DMS53 (cell line): ENCODE data around the gene NCAM1.

Source experiments
- DNase-seq: peaks from one replicate; lab custom pipeline; 2025; lab: John Stamatoyannopoulos, UW

Gene NCAM1

DNA sequence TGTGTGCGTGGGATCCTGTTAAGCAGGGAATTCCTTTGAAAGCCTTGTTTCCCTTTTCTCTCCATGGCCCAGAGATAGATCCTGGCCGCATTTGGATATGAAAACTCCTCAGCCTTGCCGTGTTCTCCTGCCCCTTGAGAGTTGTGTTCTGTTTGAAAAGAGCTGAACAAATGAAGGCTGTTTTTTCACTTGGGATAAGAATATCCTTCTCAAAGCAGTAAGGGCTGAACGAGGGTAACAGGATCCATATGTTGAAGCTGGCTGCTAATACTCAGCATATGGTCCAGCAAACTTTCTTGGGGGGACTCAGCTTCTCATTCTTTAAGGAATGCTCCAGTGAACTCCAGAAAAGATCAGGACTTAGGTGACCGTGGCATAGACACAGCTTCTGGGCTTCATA, 238.6 kb downstream of the NCAM1 start:
- no peak for DNase-seq

DNA sequence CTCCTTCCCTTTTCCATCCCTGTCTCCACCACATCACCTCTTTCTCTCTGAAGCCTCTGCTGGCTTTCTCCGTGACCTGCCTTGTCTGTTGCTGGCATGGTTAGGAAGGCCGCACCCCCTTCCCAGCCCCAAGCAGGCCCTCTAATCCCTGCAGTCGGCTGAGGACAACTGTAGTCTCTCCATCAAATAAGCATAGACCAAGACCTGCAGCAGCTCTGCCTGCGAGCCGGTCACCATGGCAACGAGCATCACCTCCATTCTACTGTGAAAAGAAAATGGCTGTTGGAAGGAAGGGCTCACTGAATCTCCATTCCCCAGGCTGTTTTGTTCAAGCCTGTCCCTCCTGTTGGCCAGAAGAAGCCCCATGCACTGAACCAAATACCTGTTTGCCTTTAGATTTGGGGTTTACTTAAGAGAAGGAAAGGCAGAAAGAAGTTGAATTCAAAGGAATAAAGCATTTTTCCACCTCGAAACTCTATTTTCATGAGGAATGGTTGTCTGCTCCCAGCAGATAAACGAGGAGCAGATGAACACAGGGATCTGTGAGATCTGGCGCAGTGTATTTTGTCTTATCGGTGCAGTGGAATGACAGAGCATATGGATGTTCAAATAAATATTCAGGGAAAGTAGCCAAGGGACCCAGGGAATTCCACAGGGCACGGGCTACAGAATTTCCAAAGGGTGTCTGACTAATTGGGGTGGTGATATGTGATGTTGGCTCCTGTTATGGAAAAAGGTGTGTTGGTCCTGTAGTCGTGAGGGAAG, 240.0 kb downstream of the NCAM1 start:
- peak; percentile 23 for DNase-seq

DNA sequence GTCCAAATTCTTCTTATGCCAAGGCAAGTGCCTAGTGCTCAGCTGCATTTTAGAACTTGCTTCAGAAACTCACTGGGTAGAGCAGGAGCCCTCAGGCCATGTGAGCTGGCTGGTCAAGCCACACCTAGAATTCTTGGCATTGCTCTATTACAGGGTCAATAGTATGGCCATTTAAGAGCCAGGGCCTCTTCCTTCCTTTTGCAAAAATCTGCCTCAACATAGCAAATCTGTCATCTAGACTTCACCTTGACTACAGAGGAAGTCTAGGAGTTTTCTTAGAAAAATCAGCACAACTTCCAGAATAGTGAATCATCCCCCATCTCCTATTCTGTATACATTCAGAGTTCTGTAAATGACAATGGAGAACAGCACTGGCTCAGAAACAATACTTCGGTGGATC, 241.2 kb downstream of the NCAM1 start:
- DNase-seq: no peak

DNA sequence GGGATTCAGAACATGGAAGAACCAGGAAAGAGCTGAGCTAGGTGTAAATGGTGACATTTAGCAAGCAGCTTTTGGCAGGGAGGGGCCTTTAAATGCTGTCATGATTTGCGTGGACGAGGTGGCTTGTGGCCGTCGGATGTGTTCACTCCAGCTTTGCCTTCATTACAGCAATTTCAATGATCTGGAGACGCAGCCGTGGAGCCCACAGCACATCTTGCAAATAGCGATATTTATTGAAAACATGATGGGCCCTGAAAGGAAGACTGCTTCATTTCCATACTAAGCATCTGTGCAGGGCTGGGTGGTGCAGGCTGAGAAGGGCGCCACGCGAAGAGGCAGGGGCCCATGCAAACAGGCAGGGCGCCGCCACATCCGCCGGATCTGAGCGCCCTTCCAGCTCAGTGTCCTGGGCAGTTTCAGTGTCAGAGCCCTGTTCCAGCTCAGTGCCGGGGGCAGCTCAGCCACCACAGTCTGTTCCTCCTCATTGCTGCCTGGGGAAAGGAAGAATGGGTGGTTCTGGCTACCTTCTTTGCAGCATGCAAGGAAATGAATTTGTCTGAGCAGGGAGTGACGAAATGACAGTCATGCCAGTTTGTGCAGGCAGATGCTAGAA, 242.0 kb downstream of the NCAM1 start:
- no peak for DNase-seq

DNA sequence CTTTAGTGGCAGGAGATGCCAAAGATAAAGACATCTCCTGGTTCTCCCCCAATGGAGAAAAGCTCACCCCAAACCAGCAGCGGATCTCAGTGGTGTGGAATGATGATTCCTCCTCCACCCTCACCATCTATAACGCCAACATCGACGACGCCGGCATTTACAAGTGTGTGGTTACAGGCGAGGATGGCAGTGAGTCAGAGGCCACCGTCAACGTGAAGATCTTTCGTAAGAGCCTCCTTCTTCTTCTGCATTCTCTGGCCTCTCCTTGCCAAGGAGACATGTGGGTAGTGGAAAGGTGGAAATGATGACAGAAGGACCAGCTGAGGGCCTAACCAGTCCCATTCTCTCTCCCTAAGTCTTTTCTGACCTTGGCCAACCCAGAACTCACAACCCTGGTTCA, 243.1 kb downstream of the NCAM1 start:
- DNase-seq: no peak

DNA sequence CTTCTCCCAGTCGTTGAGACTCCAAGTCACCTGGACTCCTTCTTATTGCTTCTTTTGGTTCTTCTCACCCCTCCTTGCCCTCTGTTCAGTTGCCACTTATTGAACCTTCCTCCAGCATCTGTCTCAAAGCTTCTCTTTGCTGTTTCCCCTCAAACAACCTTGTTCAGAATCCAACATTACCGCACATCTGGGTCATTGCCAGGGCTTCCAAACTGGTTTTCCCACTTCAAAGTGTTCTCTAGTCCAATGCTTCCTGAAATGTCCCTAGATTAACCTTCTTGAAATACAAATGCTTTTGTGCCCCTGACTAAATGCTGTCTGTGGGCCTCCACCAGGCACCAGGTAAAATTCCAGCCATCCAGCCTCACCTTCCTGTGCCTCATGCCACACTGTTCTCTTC, 252.3 kb downstream of the NCAM1 start:
- peak; percentile 77 for DNase-seq

DNA sequence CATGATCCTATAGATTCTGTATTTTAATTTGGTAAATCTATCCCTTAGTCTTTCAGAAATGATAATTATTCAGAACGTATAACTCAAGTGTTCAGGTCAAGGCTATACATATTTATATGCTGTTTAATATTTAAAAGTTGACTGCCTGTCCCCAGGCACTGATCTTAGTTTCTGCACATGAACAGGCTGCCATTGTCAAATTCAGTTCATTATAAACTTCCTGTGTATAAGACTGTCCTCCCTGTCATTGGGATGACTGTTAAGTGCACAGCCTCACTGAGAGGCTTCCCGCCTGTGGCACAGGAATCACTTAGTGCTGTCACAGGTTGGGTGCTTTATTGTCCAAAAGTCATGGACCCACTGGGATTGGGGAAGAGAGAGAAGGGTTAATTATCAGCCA, 261.0 kb downstream of the NCAM1 start:
- no peak for DNase-seq

DNA sequence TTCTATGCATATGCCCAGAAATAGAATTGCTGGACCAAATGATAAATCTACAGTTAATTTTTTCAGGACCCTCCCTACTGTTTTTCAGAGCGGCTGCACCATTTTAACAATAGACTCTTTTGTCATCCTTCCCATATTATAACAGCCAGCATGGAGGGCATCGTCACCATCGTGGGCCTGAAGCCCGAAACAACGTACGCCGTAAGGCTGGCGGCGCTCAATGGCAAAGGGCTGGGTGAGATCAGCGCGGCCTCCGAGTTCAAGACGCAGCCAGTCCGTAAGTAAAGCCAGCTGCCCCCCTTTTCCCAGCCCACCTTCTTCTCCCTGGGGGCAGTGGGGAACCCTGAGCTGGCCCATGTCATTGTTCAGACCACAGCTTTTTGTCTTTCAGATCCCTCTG, 273.7 kb downstream of the NCAM1 start:
- DNase-seq: no peak

DNA sequence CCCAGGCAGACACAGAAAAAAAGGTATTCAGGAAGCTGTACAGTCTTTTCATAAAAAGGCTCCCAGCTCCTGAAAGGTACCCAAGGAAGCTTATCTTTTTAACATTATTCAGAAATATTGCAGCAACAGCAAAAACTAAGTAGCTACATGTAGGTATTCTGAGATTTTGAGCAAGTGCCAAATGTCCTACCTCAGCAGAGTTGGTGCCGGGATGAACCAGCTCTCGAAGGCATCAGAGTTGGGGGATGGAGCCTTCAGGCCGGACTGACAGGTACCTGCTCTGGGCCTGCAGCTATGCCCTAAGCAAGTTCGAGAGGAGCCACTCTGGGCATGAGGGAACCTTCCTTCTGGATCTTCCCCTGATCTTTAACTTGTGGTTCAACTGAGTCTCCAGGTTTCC, 276.0 kb downstream of the NCAM1 start:
- DNase-seq: no peak

DNA sequence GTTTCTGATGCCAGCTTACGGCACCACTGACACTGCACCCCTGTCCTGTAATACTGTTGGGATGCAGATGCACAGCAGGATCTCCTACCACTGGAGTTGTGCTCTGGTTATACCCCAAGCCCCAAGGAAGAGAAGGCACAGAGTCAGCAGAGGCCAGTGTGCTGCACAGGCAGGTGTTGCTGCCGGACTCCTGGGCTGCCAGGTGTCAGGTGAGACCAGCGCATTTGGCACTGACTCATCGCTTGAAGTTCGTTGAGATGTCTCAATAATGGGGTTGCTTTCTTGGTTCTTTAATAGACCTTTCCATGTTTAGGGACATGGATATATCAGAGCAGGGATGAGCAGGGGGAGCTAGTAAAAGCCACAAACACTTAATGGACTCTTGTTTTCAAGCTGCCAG, 277.5 kb downstream of the NCAM1 start:
- DNase-seq: peak; percentile 90

DNA sequence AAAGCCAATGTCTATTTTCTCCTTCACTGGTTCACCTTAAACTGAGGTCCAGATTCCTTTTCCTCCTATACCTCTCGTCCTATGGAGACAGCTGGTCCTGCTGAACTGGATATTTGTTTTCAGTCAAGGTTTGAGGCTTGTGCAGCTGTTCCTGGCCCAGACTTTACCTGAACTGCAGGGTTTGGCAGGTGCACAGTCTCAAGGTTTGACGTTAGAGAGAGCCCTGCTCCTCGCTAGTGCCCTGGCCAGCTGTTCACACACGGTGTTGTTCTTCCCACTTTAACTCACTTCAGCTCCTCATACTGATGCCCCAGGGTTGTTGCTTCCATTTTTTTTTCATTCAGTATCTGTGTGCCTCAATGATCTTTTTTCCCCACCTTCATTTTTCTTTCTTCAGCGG, 279.2 kb downstream of the NCAM1 start:
- DNase-seq: peak; percentile 99

DNA sequence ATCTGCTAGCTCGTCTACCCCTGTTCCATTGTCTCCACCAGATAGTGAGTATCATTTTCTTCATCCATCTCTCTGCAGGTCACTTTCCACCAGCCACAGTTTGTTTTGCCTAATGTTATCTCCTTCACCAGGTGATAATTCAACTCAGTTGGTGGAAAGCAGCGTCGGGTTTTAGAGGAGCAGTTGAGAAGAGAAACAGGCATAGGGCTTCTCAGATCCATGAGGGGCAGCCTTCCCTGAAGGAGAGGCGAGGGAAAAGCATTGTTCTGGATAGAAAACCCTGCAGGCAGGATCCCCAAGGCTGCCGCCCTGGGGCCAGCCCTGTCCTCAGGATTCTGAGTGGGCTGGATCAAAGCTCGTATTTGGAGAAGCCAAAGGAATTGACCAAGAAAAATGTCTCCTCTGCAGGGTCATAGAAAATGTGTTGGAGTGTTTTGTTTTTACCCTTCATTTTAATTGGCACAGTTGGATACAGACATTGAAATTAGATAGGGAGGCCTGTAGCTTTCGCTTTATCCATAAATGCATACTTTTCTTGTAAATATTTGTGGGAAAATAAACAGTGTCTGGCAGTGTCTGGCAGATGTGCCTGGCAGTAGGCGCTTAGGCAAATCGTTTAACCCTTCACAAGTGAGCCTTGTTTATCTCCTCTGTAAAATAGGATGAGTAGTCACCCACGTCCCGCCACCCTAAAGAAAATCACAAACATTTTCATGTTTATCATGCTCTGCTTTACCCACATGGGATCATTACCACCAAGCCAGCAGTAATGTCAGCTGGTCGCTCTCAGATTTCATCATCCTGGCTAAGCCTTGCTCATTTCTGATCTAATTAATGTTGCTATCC, 279.8 kb downstream of the NCAM1 start:
- peak; percentile 78 for DNase-seq

DNA sequence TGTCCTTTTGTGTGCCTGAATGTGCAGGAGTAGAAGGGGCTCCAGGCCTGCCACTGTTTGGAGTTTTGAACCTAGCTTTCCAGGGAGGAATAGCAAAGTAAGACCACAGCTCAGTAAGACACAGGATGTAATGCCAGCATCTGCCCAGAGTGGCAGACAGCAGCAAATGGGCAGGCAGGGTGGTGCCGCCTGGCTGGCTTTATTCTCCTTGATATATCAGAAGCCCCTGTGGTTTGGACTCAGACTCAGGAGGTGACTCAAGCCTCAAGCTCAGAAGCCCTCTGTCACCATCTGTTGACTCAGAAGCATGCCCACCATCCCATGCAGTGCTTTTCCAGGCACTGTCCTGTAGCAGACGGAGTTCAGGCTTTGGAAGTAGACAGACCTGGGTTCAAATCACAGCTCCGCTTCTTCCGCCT, 280.4 kb downstream of the NCAM1 start:
- DNase-seq: peak; percentile 71

DNA sequence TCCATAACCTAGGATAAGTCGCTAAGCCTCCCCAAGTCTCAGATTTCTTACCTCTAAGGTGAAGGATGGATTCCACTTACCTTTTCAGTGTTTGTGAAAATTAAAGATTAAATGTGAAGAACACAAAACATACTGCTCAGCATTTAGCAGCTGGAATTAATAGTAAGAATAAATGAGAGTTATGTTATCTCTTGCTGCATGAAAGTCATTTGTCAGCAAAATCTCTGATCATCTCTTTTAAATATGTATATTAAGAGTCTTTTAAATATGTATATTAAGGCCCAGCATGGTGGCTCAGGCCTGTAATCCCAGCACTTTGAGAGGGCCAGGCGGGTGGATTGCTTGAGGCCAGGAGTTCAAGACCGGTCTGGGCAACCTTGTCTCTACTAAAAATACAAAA, 280.8 kb downstream of the NCAM1 start:
- DNase-seq: peak; percentile 38

DNA sequence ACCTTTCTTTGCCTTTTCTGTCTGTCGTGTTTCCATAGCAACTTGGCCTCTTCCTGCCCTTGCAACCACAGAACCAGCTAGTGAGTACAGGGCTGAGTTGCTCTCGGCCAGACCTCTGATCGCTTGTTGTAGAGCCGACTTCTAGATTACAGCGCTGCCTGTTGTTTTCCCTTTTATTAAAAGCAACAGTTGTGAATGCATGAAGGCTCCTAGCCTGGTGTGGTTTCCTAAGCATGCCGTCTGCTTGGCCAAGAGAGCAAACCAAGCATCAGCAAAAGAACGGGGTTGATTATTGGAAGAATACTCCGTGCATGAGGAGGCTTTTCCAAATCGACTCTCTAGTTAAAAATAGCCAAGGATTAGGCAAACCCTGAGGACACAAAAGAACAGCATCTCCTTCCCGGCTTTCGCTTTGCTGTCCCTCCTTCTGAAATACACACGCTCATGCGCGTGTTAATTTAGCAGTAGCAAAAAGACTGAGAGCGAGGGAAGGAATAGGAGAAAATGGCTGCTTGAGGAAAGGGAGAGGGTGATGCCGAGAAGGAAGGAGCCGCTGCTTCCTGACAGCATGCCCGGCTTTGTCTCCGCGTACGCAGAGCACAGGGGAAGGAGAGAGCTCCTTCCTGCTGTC, 281.7 kb downstream of the NCAM1 start:
- peak; percentile 93 for DNase-seq

DNA sequence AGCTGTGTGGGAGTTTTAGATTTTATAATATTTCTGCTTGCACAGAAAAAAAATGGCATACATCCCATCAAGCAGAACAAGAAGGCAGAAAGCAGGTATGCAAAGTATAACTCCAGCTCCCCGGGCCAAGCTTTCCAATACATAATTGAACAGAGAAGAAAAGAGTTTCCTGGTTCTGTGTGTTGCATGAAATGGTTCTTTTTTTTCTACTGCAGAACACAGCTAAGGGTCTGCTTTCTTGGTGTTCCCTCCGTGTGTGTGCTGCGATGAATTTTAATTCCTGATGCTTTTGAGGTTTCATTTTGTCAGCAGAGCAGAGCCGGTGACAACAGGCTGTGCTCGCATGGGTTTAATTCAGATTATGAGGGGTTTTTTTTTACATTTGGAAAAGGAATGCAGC, 282.5 kb downstream of the NCAM1 start:
- DNase-seq: peak; percentile 55

DNA sequence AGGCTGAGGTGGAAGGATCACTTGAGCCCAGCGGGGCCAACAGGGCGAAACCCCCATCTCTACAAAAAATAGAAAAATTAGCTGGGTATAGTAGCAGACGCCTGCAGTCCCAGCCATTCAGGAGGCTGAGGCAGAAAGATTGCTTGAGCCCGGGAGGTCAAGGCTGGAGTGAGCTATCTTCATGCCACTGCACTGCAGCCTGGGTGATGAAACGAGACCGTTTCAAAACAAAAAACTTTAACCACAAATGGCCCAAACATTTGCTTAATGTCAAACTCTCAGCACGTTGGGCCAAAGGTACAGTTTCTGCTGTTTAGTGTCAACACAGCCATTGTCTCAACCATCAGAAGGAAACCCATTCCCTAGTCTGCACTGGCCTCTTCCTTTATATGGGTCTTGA, 284.0 kb downstream of the NCAM1 start:
- DNase-seq: no peak

DNA sequence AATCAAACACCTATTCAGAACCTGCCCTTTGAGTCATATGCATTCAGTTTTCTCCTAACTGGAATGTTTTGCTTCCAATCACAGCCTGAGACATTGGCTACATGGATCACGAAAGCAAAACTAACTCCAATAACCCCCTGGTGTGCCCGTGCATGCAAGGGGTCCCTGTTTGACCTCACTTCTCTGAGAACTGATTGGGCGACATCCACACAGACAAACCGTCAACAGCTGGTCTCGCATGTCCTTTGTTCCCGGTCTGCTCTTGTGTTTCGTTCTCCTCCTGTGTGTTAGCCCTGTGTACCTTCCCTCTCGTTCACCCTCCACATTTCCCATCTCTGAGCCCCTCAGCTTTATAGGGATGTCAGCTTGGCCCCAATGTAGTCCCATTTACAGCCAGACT, 286.0 kb downstream of the NCAM1 start:
- DNase-seq: no peak

DNA sequence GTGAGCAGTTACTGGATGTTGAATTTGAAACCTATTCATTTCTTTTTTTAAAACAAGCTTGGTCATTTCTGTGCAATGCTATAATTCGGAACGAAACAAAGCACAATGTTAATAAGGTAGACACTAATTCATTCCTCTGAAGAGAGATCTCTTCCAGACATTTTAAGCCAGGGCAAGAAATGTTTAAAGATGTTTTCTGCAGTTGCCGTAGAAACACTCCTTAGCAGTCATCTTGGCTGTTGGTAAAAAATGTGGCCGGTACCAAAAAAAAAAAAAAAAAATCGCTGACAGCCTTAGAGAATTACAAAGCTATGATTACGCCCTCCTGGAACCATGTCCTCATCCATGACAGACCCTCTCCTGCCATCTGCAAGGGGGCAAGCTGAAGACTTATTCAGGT, 286.7 kb downstream of the NCAM1 start:
- no peak for DNase-seq

DNA sequence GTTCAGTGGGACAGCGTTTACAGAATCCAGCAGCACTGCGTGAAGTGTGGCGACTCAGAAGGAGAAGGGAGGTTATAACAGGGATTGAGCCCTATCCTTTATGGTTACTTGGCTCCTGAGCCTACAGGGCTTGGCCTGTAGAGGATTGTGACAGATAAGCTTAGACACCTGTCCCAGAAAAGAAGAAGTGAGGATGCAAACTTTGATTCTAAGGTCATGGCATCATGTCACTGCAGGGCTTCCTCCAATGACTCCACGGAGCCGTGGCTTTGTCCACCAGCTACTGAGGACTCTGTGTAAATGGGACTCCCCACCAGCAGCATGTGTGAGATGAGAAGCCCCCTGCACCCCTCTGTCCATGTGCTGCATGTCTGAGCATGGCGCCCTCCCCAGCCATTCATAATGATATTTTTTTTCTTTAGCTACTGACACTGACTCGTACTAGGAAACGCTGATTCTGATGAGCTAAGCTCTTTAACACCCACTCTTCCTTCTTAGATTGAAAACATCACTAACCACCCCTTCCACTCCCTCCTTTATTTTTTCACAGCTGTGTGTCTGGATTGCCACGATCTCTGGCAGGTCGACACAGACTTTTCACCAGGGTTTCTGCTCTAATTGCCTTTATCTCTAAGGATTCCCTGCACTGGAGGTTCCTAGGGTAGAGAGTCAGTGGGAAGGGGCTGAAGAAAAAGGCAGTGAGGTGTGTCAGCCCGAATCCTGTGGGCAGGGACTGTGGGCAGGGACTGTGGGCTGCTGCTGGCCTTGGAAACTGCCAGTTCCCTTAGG, 287.7 kb downstream of the NCAM1 start:
- no peak for DNase-seq

DNA sequence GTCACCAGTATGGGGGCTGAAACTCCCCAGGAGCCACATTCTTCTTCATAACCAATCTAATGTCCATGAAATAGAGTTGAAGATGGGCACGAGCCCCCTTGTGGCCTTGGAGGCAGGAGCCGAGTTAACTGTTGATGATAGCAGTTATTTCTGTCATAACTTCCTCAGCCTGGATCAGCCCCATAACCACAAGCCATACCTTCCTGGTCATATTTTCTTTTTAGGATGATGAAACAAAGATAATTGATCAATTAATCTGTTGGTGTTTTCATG, 288.2 kb downstream of the NCAM1 start:
- peak; percentile 14 for DNase-seq

DNA sequence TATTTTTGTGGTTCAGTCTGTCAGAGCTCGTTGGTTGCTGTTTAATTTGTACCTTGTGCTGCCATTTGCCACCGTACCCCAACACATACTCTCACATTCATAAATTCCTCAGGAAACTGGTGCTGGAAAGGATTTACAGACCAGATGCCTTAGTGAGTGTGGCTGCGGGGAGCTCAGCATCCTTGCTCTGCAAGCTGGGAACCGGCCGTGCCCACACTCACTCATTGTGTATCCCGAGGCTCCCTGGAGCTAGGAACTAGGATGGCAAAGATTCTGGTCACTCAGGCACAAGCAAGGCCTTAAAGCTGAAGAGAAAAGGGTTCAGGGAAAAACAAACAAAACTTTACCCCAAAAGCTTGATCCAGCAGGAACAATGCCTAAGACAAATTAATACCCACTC, 288.6 kb downstream of the NCAM1 start:
- DNase-seq: no peak
